GM20000 (cell line): ENCODE data around the gene NUMBL.

Experiments
- DNase-seq: peaks from one replicate; pipeline ENCODE4 v3.0.0; 2012; ENCODE audit warnings: low spot score
- CTCF ChIP-seq: IDR thresholded peaks from 2 replicates; pipeline ENCODE4 v1.5.1; 2012; ENCODE audit warnings: mild to moderate bottlenecking, control low read depth; ENCODE audit errors: extremely low read depth, missing control alignments

The NUMBL gene

GRCh38 chr19:40622773-40623075 is 67.7 kb downstream of the NUMBL start:
- DNase-seq: no peak
- TF ChIP-seq CTCF: no peak

DNA sequence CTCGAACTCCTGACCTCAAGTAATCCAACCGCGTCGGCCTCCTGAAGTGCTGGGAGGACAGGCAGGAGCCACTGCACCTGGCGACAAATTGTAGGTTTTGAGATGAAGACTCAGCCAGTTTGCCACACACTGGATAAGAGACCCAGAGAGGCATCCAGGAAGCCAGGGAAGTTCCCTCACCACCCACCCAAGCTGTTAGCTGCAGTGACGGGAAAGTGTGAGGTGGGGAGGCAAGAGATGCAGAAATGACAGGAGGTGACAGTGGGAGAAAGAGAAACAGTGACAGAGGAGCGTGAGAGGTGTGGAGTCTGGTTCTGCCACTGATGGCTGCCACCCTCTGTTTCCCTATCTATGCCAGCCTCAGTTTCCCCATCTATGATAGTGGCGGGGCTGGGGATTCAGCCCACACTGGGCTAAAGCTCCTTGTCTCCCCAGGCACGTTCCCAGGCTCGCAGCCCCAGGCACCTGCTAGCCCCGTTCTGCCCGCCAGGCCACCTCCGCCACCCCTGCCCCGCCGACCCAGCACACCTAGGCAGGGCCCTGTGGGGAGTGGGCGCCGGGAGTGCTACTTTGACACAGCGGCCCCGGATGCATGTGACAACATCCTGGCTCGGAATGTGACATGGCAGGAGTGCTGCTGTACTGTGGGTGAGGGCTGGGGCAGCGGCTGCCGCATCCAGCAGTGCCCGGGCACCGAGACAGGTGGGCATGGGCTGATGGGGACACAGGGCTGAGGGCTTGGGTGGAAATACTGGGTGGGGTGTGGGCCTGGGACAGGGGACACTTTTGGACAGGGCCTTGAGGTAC is 68.3 kb downstream of the NUMBL start:
- TF ChIP-seq CTCF: no peak
- DNase-seq: no peak

DNA sequence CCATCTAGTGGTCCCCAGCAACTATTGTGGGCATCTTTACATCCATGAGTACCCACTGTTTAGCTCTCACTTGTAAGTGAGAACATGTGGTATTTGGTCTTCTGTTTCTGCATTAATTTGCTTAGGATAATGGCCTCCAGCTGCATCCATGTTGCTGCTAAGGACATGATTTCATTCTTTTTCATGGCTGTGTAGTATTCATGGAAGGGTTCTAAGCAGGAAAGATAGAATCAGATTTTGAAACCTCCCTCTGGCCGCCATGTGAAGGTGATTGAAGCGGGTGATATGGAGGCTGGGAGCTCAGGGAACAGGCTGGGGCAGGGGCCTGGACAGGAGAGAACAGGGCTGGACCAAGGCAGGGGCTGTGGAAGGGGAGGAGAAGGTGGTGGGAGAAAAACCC is 69.2 kb downstream of the NUMBL start:
- TF ChIP-seq CTCF: no peak
- DNase-seq: no peak

DNA sequence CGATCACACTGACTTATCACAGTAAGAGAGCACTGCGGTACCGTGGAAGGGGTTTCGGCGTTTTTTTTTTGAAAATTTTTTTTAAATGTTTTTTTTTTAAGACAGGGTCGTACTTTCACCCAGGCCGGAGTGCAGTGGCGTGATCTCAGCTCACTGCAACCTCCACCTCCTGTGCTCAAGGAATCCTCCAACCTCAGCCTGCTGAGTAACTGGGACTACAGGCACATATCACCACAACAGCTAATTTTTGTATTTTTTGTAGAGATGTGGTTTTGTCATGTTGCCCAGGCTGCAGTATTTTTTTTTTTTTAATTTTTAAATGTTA is 70.3 kb downstream of the NUMBL start:
- DNase-seq: no peak
- TF ChIP-seq CTCF: no peak

DNA sequence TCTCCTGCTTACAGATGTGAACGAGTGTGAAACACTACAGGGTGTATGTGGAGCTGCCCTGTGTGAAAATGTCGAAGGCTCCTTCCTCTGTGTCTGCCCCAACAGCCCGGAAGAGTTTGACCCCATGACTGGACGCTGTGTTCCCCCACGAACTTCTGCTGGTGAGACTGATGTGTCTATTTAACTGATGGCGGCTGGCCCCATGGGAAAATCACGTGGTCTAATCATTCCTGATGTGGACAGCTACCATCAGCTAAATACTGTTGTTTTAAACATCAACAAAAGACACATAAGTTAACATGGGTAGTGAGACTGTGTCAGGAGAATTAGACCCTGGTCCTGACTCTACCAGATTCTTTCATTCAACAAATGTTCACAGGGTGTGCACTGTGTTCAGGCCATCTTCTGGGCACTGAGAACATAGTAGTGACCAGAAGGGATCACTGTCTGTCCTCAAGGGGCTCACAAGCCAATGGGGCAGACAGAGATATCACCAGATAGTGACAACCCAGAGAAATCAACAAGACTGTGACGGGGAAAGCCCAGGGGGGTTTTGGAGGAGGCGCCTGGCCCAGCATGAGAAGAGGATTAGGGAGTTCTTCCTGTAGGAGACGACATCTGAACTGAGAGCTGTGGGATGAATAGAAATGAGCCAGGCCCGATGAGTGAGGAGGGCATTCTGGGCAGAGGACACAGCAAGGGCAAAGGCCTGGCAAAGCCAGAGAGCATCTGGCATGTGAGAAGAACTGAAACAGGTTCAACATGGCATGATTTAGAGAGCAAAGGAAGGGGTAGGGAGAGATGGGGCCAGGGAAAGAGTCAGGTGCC is 70.9 kb downstream of the NUMBL start:
- no peak for TF ChIP-seq CTCF
- no peak for DNase-seq

- no peak for TF ChIP-seq CTCF
- no peak for DNase-seq
These were observed 72.5 kb downstream of the NUMBL start for GRCh38 chr19:40617961-40618360.

- no peak for TF ChIP-seq CTCF
- no peak for DNase-seq
These were observed 73.5 kb downstream of the NUMBL start for GRCh38 chr19:40616941-40617340.
